Erythroblast (primary cell): ENCODE data around the gene KCNF1.

Experiments
- DNase-seq, 2 experiments: peaks; one replicate each; lab custom pipeline; 2025; lab: John Stamatoyannopoulos, UW
- GATA1 ChIP-seq: IDR thresholded peaks from 2 replicates; pipeline ENCODE4 v1.6.1; 2011; ENCODE audit warnings: low read depth, mild to moderate bottlenecking, control low read depth, low read length, moderate library complexity
- POLR2A ChIP-seq: IDR thresholded peaks from 2 replicates; pipeline ENCODE4 v1.6.1; 2011; ENCODE audit warnings: mild to moderate bottlenecking, low read length

KCNF1 gene, protein sequence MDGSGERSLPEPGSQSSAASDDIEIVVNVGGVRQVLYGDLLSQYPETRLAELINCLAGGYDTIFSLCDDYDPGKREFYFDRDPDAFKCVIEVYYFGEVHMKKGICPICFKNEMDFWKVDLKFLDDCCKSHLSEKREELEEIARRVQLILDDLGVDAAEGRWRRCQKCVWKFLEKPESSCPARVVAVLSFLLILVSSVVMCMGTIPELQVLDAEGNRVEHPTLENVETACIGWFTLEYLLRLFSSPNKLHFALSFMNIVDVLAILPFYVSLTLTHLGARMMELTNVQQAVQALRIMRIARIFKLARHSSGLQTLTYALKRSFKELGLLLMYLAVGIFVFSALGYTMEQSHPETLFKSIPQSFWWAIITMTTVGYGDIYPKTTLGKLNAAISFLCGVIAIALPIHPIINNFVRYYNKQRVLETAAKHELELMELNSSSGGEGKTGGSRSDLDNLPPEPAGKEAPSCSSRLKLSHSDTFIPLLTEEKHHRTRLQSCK

DNA sequence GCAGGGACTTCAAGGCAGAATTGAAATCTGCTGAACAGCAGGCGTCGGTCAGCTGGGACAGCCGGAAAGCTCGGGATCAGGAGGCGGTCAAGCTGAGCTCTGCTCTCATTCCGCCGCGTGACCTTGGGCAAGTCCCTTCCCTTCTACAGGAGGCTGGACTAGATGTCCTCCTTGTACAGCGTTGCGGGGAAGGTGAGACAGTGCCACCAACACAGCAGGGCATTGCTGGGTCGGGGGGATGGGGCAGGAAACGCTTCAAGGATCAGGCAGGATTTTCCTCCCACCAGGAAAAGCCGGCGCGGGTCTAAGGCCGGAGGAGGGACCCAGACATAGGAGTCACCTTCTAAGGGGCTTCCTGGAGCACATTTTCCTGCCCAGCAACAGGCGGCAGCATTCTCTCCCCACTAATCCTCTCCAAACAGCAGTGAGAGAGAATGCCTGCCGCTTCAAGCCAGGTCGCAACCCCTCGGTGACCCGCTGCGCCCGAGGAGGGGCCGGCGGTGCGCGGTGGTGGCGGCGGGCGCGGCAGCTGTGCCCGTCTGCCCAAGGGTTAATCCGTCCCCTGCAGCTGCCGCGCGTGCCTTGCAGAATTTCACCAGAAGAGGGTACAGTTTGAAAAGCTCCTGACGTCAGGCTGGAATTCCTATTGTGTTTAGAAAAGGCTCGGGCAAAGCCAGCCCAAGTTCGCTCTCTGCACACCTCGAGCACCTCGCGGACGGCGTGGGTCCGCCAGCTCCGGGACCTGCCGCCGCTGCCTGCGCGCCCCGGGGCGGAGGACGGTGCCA is at the start of gene KCNF1:
Gene KCNF1 (plus strand): TSS at position 644 of the 785 bp plus-strand sequence. CDS start 493 bp downstream, outside the sequence.
- TF ChIP-seq POLR2A, result no peak
- no peak for TF ChIP-seq GATA1

DNA sequence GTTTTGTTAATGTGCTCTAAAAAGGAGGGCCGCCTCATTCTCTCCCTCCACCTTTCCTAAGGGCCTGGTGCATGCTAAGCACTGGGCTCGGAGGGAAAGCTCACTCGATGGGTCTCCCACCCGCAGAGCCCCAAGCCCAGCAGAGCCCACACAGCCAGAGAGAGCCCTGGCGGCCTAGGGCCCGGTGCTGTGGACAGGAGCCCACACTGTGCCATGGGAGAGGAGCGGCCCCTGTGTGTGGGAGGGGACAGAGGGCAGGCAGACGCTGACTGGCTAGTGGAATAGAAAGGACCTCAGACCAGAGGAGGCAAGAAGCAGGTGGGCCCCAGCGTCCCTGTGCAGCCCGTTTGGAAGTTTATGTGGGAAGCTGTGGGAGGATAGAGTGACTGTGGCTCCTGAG is 49.4 kb upstream of the KCNF1 start:
- DNase-seq, result no peak
- TF ChIP-seq POLR2A (no peak), GATA1 (no peak)

More for the DNA sequence above, at the start of gene KCNF1:
- no peak for DNase-seq

DNA sequence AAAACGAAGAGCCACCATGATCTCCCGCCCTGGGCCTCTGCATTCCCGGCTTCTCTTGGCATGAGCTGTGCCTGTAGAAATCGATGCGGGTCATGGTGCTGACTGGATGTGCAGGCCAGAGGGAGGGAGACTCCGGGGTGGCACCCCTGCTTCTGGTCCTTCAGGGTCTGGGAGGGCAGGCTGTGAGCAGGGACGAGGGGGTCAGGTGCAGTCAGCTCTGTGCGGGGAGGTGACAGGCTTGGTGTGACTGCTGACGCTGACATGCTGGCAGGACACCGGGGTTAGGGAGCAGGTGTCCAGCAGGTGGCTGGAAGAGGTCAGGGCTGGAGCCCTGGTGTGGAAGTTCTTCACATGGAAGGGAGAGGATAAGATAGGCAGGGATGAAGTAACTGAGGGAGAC is 48.7 kb upstream of the KCNF1 start:
- no peak for TF ChIP-seq POLR2A
- no peak for TF ChIP-seq GATA1
- no peak for DNase-seq

DNA sequence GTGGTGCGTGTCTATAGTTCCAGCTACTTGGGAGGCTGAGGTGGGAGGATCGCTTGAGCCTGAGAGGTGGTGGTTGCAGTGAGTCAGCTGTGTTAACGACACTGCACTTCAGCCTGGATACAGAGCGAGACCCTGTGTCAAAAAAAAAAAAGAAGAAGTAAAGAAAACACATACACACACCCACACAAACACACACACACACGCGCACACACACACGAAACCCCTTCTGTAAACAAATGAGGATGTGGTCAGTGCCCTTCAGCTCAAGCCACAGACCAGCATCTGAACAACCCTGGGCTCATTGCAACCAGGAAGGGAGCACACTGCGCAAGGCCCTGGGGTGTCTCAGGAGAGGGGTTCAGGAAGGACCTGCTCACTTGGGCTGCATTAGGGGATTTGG is 47.9 kb upstream of the KCNF1 start:
- peak in 1 of 2 experiments; percentile 4 for DNase-seq
- TF ChIP-seq POLR2A, result no peak
- TF ChIP-seq GATA1, result no peak

DNA sequence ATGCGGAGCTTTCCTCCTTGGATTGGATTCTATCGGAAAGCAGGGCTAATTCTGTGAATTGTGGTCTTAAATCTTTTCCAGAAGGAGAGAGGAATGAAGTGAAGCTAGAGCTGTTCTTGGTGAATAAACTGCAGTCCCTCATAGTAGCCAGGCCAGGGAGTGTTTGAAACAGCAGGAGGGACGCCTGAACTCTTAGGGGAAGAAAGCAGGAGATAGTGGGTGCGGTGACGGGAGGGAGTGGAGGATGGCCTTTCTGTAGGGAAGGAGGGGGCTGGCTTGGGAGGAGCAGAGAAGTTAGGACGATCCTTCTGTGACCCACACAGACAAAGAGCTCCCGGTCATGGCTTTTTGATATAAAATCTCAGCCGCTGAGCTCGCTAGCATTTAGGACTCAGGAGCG is 47.5 kb upstream of the KCNF1 start:
- TF ChIP-seq GATA1 (no peak), POLR2A (no peak)
- no peak for DNase-seq

DNA sequence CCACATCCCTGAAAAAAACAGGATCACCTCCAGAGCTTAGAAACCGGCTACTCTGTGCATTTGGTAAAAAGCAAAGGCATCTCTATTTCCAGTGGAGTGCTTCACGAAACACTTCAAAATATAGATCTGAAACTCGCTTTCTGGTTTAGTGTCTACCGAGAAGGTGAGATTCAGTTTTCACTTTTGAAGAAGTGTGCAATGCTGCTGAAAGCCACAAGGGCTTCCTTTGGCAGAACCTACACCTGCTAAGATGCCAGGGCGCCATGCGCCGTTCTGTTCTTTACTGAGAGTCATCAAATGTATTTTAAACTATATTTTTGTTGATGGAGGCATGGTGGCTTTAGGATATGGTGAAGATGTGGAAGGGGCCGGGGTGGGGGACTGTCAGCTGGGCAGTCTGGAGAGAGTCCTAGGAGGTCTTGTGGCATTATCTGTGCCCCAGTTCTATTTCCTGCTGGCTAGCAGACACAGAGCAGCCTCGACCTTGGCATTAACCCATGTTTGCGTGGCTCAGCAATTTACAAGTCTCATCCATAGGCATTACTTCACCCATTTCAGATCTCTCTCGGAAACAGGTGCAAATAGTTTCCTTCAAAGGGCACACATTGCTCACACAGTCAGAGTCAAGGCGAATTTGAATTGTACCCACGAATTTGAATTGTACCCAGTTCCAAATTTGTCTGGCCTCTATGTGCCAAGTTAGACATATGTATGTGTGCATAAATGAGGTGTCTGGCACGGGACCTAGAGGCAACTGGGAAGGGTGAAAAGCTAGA is 46.7 kb upstream of the KCNF1 start:
- DNase-seq, result no peak

DNA sequence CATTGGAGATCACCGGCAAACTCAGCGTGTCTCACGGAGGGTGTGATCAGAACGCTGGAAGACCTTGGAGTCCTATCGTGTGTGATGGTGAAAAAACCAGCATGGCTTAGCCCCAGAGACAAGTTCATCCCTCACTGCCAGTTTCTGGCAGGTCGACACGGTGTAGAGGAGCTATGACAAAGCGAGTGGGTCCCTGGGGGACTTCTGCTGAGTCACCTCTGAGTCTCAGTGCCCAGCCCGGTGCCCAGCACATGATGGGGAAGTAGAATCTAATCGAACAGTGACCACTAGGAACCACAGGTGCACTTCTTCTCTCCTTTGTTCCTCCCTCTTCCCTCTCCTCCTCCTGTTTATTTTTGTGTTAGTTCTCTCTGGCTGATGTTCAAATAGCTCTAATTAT is 45.9 kb upstream of the KCNF1 start:
- no peak for DNase-seq
- TF ChIP-seq POLR2A (no peak), GATA1 (no peak)

More for the DNA sequence above, 46.7 kb upstream of the KCNF1 start:
- TF ChIP-seq POLR2A (no peak), GATA1 (no peak)

DNA sequence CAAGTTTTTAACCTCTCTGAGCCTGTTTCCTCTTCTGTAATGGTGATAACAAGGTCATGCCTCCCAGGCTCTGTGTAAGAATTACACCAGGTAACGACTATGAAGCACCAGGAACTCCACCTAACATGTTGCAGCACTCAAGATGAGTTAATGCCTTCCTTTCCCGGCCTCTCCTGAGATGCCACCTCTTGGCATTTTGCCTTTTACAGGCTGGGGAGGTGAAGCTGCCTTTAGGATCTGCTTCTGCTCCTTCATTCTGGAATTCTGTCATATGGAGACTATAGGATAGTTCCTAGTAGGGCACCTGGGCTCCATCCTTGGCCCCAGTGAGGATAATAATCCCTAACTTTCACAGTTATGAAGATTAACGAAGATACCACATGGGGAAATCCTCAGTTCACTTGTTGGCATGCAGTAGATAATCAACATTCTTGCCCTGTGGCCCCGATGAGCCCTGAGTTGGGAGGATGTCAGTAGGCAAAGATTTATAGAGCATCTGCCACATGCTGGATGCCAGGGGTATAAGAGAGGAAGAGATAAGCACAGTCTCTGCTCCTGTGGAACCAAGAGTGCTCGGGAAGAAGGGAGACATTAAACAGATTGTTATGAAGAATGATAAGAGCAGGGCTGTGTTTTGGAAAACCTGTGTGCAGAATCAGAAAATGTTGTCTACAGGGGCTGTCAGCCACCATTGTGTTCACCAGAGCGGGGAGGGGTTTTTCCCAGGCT is 43.9 kb upstream of the KCNF1 start:
- no peak for TF ChIP-seq GATA1
- no peak for TF ChIP-seq POLR2A
- no peak for DNase-seq

DNA sequence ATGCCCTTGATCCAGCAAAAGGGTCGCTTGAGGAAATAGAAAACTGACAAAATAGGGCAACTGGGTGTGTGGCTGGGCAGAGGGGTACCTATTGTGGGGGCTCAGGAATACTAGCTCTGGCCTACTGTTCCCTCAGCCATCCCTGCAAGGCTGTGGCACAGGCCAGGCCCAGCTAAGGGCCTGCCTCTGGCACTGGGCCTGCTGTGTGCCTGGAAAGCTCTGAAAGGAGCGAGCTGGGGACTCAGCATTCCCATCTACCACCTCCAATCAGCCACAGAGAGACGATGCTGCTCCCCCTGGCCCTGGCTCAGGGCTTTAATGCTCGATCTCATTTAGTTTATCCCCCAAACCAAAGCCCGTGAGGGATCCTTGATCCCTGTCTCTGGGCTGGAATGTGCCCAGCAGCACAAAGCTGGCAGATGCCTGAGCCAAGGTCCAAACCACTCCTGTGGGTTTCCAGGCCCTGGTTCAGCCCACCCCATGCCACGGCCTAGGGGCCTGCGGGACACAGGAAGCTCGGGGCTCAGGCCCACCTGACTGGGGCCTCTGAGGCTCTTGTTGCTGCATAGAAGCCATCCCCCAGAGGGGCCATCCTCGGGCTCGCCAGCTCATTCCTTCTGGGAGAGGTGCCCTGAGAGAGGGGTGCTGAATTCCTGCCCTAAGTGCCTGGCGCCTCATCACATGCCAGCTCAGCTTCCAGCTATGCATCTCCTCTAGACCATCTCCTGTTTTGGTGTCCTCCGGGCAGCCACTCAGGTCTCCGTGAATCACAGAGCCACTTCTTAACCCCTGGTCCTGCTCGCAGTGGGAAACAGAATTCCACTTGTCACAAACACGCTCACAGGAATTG is 43.0 kb upstream of the KCNF1 start:
- no peak for TF ChIP-seq POLR2A
- TF ChIP-seq GATA1, result no peak
- no peak for DNase-seq

DNA sequence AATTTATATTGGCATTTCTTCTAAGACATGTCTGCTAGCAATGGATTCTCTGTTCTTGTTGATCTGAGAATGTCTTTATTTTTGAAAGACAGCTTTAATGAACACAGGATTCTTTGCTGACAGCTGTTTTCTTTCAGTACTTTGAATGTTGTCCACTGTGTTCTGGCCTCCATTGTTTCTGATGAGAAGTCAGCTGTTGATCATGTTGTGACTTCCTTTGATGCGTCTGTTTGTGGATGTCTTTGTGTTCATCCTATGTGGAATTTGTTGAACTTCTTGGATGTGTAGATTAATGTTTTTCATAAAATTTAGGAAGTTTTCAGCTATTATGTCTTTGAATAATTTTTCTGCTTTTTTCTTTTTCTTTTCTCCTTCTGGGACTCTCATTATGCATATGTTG is 39.8 kb upstream of the KCNF1 start:
- TF ChIP-seq POLR2A, result no peak
- no peak for TF ChIP-seq GATA1
- DNase-seq, result no peak

DNA sequence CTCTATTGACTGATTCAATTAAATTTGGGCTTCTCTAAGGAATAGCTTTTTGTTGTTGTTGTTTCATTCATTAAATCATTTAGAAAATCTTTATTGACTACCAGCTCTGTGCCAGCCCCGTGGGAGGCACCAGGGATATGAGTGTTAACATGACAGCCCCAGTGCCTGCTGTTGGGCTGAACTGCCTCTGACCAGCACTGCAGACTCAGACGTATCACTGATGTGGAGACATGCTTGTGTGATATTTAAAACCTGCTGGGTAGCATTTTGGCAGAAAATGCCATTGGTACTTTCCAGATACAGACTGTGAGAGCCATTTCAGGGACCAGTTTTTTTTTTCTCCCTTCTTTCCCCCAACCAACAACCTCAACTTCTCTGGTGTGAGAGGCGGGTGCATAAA is 38.6 kb upstream of the KCNF1 start:
- TF ChIP-seq GATA1, result no peak
- no peak for TF ChIP-seq POLR2A
- DNase-seq, result no peak
